GM12874 (cell line): Measurements from ENCODE around the gene BEGAIN.

ENCODE experiments used
- TF ChIP-seq, protein P1 (sequence below): IDR thresholded peaks from 2 replicates; pipeline ENCODE4 v1.5.1; 2011; ENCODE audit warnings: low read depth, mild to moderate bottlenecking, control low read depth, low read length, moderate library complexity; ENCODE audit not compliant: insufficient read depth

Gene BEGAIN

DNA sequence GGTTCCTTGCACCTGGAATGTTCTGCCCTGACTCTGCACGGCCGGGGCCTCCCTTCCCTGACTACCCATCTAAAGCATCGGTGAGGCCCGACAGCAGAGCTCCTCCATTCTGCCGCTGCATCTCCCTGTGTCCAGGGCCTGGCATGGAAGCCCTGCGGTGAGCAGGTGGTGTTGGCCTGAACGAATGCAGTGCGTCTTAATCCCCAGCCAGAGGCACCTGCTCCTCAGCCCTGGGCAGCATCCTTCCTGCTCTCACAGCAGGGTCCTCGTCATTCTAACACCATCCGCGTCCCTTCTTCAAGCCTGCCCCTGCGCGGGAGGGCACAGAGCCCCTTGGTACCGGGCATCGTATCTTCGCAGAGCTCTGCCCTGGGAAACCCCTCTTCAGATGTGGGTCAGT is 15.4 kb downstream of the BEGAIN start:
- TF ChIP-seq, protein P1, sequence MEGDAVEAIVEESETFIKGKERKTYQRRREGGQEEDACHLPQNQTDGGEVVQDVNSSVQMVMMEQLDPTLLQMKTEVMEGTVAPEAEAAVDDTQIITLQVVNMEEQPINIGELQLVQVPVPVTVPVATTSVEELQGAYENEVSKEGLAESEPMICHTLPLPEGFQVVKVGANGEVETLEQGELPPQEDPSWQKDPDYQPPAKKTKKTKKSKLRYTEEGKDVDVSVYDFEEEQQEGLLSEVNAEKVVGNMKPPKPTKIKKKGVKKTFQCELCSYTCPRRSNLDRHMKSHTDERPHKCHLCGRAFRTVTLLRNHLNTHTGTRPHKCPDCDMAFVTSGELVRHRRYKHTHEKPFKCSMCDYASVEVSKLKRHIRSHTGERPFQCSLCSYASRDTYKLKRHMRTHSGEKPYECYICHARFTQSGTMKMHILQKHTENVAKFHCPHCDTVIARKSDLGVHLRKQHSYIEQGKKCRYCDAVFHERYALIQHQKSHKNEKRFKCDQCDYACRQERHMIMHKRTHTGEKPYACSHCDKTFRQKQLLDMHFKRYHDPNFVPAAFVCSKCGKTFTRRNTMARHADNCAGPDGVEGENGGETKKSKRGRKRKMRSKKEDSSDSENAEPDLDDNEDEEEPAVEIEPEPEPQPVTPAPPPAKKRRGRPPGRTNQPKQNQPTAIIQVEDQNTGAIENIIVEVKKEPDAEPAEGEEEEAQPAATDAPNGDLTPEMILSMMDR = no peak

DNA sequence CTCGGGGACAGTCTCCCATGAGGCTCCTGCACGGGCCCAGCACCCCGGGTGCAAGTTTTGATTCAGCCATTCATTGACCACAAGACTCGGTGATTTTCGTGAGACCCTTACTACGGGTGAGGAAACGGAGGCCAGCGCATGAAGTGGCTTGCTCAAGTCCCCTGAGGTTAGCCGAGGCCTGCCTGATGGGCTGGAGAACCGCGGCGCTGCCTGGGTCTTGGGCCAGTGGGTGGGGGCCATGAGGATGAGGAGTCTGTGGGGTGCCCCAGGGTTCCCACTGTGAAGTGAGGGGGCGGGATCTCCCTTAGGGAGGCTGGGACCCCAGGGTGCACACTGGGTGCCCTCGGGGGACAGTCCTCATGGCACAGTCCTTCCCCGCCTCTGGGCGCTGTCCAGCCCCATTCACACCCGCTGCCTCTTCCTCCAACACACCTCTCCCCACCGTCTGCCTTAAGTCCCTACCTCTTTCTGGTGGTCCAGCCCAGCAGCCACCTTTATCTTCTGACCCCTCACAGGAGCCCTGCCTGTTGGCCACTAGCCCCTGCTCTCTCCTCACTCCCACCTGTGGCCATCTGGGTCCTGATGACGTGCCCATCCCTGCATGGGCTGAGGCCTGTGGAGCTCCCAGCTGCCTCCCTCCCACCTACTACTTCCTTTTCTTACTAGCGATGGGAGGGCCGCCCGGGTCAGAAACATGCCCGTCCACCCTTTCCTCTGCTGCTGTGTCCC is 16.3 kb downstream of the BEGAIN start:
- TF ChIP-seq, protein P1 = no peak

DNA sequence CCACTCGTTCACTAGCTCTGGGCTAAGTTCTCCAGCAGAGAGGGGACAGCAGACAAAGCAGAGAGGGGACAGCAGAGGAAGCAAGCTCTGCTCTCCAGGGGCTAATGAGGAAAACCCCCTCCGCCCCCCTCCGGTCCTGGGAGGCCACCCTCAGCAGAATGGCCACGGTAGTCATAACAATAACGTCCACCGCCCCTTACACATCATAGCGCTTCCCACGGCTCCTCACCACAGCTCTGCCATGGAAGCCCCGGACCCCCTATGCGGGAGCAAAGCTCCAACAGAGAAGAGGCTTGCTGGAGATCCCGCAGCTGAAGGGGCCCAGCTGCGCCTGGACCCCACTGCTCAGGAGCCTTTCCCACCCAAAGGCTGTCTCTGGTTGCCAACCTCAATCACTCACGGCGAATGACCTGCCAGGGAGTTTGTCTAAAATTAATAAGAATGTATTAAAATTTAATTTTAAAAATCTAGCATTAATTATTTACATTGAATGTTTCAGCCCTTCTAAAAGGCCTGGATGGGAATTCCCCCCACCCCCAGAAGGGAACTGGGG is 17.4 kb downstream of the BEGAIN start:
- TF ChIP-seq, protein P1 = no peak

DNA sequence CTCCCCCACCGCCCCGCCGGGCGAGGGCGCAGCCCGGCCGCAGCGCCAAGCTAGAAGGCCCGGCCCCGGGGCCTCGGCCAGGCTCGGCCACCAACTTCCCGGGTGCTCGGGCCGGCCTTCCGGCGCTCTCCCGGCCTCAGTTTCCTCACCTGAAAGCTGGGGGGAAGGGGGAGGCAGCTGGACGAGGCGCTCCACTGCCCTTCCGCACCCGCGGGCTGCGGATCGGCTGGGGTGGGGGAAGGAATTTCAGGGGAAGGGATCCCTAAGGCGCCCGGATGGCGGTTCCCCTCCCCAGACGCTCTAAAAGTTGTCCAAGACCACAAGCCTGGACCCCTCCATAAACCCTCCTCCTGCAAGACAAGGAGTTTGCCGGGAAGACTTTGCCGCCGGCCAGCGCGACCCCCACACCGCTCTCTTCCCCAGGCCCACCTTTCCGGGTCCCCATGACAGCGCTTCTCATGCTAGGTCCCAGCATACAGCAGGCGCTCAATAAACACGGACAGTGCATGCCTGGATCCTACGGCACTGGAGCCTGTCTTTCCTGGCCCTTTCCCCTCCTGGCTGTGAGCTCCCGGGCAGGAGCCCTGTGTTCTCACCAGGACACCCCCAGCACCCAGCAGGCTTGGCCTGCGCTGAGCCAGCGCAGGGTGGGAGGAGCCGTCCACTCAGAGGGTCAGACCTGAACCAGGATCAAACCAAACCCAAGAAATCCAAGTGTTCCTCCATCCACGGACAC is 18.1 kb downstream of the BEGAIN start:
- TF ChIP-seq, protein P1 = no peak

DNA sequence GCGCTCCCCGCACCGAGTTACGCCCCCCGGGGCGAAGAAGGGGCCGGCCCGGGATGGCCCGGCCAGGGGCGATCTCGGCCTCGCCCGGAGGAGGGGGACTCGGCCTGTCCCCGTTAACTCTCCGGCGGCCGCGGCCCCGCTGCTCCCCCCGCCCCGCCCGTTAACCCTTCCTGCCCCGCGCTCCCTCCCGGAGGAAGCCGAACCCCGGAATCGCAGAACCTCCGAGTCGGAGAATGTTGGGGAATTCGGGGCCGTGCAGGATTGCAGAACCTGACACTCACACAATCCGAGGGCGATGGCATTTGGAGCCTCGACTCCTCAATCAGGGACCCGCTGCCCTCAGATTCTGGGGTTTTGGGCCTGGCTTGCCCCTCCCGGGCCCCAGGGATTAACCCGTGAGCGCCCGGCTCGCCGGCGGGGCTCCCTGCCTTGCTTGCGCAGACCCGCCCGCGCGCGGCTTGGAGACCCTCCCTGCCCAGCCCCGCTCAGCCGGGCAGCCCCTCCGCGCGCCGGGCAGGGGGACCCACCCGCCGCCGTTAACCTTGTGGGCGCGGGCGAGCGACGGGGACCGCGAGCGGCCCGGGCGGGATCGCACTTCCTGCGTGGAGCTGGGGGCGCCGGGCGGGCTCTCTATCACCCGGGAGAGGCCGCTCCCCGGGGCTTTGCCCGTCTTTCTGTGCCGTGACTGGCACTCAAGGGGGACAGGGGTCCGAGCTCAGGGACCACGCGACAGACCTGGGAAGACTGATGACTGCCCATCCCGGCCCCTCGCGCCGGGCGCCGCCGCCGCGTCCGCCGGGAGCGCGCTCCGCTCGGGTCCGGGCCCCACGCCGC is 18.8 kb downstream of the BEGAIN start:
- TF ChIP-seq, protein P1 = no peak

DNA sequence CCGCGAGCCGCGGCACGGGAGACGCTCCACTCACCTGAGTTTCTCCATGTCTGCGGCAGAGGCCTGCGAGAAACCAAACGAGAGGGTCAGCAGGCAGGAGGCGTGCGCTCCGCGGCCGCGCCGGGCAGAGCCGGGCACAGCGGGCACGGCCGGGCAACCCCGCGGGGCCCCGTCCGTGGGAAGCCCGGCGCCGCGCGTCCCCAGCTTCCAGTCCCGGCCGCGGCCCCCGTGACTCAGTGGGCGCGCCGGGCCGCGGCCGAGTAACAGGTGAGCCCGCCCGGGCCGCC is 19.4 kb downstream of the BEGAIN start:
- TF ChIP-seq, protein P1 = no peak

DNA sequence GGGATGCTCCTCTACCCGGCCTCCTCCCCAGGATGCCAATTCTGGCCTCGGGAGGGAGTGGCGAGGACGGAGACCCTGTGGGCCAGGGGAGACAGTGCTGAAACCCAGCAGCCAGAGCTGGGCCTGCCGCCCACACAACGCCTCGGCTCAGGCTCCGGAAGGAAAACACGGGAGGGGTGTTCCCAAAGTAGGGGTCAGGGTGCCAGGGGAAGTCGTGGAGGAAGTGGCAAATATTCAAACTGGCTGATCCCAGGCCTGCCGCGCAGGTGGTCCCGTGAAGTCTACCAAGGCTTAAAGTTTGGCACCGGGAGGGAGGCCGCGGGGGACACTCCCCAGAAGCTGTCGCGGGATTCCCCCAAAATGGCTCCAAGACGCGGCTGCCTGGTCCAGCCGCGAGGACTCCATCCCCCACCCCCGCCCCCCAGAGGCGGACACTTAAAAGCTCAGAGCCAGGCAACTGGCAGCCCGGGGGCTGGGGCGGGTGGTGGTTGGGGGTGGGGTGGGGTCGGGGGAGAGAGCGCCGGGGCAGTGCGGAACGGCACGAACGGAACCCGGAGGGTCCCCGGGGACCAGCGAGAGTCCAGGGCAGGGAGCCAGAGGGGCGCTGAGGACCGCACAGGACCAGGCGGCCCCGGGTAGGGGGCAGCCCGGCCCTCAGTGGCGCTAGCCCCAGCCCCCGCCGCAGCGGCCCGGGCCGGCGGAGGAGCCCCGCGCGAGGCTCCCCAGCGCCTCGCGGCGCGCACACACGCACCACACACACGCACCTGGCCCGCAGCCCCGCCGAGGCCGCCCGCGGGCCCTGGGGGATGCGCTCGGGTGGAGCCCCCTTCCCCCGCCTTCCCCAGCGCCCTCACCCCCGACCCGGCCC is 20.0 kb downstream of the BEGAIN start:
- TF ChIP-seq, protein P1 = no peak
